NOMO-1 (cell line): ENCODE results near the gene TACR1.
"Not testable (repeated sequence)": the region's sequence is repeated elsewhere in the genome, so short reads cannot be mapped to it uniquely, and the experiment has no call there.

ENCODE experiments used
- DNase-seq, 2 experiments: peaks; one replicate each; lab custom pipeline; 2025; ENCODE audit not compliant: unreplicated experiment in 2 of 2; lab: John Stamatoyannopoulos, UW

Gene TACR1, protein sequence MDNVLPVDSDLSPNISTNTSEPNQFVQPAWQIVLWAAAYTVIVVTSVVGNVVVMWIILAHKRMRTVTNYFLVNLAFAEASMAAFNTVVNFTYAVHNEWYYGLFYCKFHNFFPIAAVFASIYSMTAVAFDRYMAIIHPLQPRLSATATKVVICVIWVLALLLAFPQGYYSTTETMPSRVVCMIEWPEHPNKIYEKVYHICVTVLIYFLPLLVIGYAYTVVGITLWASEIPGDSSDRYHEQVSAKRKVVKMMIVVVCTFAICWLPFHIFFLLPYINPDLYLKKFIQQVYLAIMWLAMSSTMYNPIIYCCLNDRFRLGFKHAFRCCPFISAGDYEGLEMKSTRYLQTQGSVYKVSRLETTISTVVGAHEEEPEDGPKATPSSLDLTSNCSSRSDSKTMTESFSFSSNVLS

DNA sequence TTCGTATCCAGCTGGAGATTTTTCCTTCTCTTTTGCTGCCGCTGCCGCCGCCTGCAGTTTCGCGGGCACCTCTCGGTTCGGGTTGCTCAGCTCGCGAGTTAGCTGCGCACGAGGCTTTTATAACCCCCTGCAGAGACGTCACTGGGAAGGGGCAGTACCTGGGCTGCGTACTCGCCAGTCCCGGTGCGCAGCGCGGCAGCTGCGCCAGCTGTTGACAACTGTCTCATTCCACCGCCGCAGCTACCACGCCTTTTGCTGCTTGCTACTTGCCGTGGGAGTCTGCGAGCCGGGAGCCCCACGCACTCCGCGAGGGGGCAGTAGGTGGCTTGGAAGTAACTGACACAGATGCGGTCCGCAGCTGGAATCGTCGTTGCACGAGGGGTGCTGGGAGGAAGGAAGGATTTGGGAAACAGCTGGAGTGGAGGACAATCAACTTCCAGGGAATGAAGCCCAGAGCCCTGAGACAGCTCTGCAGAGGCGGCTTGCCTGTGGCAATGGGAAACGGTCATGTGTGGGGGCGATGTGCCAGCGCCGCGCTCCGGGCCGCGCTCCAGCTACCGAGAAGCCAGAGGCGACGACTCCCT is at the start of gene TACR1:
TSS of gene TACR1 (minus strand) at position 93 of the 584 bp plus-strand sequence. CDS start 586 bp downstream, outside the sequence.
- DNase-seq: no peak

- DNase-seq: not testable (repeated sequence)
Observed at GRCh38 chr2:75248581-75248980, 49.3 kb upstream of the TACR1 start.

DNA sequence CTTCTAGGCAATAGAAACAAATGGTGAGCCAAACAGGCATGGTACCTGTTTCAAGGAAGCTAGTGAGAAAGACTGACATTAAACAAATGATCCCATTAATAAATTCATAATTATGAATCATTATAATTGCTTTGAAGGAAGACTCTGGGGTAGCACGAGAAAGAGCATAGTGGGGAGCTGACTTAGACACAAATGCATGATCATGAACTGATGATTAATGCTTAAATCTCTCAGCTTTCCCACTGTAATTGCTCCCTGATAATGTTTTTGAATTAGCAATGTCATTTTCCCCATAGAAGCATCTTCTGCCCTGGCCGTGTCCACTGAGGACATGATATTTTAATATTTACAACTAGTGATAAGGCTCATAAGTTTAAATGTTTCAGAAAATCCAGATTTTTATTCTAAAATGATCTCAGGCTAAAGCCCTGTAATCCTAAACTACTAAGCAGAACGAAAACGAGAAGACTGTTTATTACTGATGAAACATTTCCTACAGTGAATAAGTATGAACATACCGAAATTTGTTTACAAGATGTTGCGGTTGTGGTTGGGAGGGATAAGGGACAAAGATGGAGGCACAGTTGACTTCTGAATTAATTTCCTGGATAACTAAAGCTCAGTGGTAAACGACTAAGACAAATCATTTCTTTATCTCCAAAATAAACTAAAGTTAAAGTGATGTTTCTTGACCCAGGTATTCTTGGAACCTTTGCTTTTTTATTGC is 47.3 kb upstream of the TACR1 start:
- no peak for DNase-seq

DNA sequence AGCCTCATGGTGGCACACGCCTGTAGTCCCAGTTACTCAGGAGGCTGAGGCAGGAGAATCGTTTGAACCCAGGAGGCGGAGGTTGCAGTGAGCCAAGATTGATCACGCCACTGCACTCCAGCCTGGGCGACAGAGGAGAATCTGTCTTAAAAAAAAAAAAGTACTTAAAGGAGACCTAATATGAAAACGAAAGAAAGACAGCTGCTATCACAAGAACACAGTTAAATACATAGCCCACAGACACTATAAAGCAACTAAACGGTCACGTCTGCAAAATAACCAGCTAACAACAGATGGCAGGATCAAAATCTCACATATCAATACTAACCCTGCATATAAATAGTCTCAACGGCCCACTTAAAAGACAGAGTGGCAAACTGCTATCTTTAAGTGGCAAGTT is 43.9 kb upstream of the TACR1 start:
- no peak for DNase-seq

DNA sequence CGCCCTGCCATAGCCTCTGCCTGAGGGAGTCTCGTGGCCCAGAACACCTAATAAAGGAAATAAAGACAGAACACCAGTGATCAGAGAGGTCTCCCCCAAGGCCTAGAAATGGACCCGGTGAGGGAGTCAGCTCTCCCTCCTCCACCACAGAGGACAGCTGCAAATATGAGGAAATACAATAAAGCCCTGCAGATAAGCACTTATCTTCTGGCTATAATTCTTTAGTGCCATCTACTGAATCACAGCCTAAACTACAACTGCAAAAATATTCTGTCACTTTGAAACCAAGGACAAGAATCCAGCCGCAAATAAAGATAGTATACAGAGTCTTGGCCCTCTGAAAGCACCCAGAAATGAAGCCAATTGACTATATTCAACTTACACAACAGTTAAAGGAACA is 42.4 kb upstream of the TACR1 start:
- DNase-seq: peak in 1 of 2 experiments; percentile 42

- DNase-seq: no peak
Observed at GRCh38 chr2:75238670-75239330, 39.5 kb upstream of the TACR1 start.

- no peak for DNase-seq
Observed at GRCh38 chr2:75237296-75237695, 38.0 kb upstream of the TACR1 start.

DNA sequence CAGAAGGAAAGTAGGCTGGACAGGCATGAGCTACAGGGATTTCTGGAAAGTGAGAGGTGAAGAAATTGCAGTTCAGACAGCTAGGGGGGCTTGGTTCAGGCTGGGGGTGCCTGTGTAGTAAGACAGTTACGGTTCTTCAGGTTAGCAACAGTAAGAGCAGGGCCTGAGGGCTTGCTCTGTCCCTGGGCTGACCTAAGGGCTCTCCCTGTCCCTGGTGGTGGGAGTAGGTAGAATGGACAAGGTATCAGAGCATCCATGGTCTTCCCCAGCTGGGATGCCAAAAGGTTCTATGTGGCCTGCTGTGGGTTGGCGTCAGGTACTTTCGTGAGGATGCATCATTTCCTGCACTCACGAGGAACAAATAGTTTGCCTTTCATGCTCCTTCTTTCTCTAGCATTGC is 34.6 kb upstream of the TACR1 start:
- no peak for DNase-seq

DNA sequence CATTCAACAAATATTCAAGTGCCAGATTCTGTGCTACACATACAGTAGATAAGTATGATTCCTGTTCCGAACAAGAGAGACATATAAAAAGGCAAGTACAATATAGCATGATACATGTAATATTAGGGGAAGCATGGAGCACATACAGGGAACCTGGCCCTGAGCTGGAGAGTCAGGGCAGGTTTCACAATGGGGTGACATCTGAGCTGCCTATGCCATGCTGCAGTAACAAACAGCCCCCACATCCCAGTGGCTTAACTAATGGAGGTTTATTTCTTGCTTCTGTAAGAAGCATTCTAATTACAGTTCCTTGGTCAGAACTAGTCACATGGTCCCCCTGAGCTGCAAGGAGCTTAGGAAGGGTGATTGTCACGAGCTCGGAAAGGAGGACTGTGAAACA is 27.3 kb upstream of the TACR1 start:
- DNase-seq: no peak

DNA sequence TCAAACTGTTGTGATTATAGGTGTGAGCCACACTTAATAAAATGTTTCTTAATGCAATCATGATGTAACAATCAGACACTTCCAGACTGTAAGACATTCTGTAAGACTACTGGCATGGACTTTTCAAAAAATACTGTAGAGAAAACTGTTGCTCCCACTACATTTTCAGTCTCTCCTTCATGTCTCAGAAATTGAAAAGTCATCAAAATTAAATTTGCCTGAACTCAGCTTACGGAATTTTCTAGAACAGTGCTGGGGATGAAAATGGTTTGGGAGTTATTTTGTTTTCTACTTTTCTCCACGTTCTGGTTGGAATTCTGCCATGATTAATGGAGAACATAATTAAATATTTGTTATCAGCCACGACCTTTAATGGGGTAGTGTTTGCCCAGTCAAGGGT is 26.8 kb upstream of the TACR1 start:
- no peak for DNase-seq

- DNase-seq: no peak
Observed at GRCh38 chr2:75224636-75225094, 25.3 kb upstream of the TACR1 start.

GRCh38 chr2:75222527-75222926 is 23.2 kb upstream of the TACR1 start:
- no peak for DNase-seq

DNA sequence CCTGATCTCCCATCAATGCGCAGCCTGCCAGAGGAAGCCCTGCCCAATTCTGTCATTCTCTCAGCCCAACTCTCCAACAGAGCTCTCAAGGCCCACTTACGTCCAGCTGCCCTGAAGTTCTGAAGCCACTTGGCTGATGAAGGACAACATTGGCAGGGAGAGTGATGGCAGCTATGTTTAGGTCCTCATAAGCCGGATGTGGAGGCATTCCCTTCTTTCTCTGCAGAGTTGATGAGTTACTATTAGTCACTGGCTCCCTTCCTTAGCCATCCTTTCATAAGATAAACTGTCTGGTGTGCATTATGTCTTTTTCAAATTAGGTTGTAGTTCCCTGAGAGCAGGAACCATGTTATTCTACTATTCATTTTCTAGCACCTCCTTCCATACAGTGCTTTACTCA is 22.5 kb upstream of the TACR1 start:
- no peak for DNase-seq

DNA sequence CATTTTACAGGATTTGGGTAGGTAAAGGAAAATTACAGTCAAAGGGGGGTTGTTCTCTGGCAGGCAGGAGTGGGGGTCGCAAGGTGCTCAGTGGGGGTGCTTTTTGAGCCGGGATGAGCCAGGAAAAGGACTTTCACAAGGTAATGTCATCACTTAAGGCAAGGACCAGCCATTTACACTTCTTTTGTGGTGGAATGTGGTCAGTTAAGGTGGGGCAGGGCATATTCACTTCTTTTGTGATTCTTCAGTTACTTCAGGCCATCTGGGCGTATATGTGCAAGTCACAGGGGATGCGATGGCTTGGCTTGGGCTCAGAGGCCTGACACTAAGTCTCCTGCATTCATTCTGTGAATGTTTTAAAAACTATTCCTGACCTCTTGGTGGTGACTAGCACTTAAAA is 19.9 kb upstream of the TACR1 start:
- DNase-seq: not testable (repeated sequence)

GRCh38 chr2:75211266-75211770 is 12.0 kb upstream of the TACR1 start:
- no peak for DNase-seq

DNA sequence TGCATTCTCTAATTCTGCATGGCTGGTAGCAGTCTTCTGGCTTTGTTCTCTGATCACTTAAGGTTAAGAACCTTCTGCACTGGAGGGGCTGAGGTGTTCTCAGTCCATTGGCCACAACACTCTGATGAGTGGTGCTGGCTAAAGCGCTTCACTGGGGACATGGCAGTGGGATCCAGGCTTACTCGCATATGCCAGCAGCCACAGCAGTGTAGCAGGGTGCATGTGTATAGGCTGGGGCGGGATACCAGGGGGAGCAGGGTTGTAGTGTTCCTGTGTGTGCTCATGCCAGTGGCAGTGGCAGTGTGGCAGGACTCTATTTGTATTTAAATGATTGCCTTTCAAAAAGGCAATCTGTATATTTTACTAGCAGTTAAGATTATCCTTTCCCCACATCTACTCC is 11.1 kb upstream of the TACR1 start:
- no peak for DNase-seq

GRCh38 chr2:75208738-75209137 is 9.4 kb upstream of the TACR1 start:
- DNase-seq: no peak

GRCh38 chr2:75204833-75205232 is 5.5 kb upstream of the TACR1 start:
- DNase-seq: peak in 1 of 2 experiments; percentile 41

DNA sequence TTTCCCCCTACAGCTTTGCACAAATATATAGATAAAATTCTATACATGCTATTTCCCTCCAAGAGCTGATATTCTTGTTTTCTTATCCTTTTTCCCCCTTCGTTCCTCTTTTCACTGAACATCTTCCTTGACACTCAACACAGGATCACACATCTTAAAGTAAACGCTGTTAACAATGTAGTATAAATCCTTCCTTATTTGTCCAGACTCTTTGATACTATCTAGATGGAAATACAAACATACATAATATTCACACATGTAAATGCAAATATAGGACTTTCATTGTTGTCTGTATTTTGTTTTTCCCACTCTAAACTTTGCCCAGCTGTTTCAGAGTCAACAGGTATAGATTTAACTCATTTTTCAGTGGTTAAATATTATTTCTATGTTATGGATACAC is 3.0 kb upstream of the TACR1 start:
- no peak for DNase-seq

GRCh38 chr2:75200140-75201096 is 1.1 kb upstream of the TACR1 start:
- DNase-seq: no peak
